ENCODE data around the gene MTM1.

DNA sequence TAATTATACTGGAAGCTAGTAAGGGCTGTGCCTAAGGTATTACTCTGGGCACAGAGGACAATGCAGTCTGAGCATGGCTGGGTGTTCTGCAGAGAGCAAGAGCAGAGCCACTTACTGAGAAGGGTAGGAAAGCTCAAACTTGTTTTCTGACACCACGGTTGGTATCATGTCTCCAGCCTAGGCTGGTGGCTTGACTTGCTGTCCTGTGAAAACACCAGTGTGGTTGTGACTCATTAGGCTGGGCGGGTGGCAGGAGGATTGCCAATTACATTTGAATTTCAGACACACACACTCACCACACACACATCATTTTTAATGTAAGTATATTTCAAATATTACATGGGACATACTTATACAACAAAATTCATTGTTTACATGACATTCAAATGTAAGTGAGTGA is 19.7 kb upstream of the MTM1 start:
- TF ChIP-seq RARB (CRISPR knock-in tag; IDR thresholded peaks at IDR 0.05) (no peak), ZFP3 (CRISPR knock-in tag; IDR thresholded peaks at IDR 0.05) (no peak), ZFP30 (CRISPR knock-in tag; IDR thresholded peaks at IDR 0.05) (no peak), ZC3H10 (CRISPR knock-in tag; IDR thresholded peaks at IDR 0.05) (no peak), PPARA (CRISPR knock-in tag; IDR thresholded peaks at IDR 0.05; ENCODE audit: borderline replicate concordance) (no peak), ARNTL (CRISPR knock-in tag; IDR thresholded peaks at IDR 0.05; ENCODE audit: borderline replicate concordance, low read depth) (no peak), ISL1 (CRISPR knock-in tag; IDR thresholded peaks at IDR 0.05) (no peak), ZNF70 (CRISPR knock-in tag; IDR thresholded peaks at IDR 0.05) (no peak), BACH2 (CRISPR knock-in tag; IDR thresholded peaks at IDR 0.05; ENCODE audit: borderline replicate concordance) (no peak), SNAI2 (CRISPR knock-in tag; IDR thresholded peaks at IDR 0.05) (no peak), ZNF565 (CRISPR knock-in tag; conservative IDR thresholded peaks at IDR 0.05; ENCODE audit: low read depth) (no peak)
- TF ChIP-seq, protein P1, sequence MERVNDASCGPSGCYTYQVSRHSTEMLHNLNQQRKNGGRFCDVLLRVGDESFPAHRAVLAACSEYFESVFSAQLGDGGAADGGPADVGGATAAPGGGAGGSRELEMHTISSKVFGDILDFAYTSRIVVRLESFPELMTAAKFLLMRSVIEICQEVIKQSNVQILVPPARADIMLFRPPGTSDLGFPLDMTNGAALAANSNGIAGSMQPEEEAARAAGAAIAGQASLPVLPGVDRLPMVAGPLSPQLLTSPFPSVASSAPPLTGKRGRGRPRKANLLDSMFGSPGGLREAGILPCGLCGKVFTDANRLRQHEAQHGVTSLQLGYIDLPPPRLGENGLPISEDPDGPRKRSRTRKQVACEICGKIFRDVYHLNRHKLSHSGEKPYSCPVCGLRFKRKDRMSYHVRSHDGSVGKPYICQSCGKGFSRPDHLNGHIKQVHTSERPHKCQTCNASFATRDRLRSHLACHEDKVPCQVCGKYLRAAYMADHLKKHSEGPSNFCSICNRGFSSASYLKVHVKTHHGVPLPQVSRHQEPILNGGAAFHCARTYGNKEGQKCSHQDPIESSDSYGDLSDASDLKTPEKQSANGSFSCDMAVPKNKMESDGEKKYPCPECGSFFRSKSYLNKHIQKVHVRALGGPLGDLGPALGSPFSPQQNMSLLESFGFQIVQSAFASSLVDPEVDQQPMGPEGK (CRISPR knock-in tag; IDR thresholded peaks at IDR 0.05; ENCODE audit: borderline replicate concordance): no peak
- TF ChIP-seq, protein P2, sequence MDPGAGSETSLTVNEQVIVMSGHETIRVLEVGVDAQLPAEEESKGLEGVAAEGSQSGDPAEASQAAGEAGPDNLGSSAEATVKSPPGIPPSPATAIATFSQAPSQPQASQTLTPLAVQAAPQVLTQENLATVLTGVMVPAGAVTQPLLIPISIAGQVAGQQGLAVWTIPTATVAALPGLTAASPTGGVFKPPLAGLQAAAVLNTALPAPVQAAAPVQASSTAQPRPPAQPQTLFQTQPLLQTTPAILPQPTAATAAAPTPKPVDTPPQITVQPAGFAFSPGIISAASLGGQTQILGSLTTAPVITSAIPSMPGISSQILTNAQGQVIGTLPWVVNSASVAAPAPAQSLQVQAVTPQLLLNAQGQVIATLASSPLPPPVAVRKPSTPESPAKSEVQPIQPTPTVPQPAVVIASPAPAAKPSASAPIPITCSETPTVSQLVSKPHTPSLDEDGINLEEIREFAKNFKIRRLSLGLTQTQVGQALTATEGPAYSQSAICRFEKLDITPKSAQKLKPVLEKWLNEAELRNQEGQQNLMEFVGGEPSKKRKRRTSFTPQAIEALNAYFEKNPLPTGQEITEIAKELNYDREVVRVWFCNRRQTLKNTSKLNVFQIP (CRISPR knock-in tag; IDR thresholded peaks at IDR 0.05; ENCODE audit: borderline replicate concordance, low read depth): no peak
- TF ChIP-seq, protein P3, sequence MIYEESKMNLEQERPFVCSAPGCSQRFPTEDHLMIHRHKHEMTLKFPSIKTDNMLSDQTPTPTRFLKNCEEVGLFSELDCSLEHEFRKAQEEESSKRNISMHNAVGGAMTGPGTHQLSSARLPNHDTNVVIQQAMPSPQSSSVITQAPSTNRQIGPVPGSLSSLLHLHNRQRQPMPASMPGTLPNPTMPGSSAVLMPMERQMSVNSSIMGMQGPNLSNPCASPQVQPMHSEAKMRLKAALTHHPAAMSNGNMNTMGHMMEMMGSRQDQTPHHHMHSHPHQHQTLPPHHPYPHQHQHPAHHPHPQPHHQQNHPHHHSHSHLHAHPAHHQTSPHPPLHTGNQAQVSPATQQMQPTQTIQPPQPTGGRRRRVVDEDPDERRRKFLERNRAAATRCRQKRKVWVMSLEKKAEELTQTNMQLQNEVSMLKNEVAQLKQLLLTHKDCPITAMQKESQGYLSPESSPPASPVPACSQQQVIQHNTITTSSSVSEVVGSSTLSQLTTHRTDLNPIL (CRISPR knock-in tag; IDR thresholded peaks at IDR 0.05; ENCODE audit: low read depth): no peak
